NCI-H2107 treated with DMSO at 0.1 percent for 48 hours (cell line): ENCODE measurements around the gene OLFM1.
"Not testable (repeated sequence)": the region's sequence is repeated elsewhere in the genome, so short reads cannot be mapped to it uniquely, and the experiment has no call there.

Source experiments
- DNase-seq: peaks from one replicate; lab custom pipeline; 2025; ENCODE audit not compliant: unreplicated experiment; lab: John Stamatoyannopoulos, UW

The OLFM1 gene

DNA sequence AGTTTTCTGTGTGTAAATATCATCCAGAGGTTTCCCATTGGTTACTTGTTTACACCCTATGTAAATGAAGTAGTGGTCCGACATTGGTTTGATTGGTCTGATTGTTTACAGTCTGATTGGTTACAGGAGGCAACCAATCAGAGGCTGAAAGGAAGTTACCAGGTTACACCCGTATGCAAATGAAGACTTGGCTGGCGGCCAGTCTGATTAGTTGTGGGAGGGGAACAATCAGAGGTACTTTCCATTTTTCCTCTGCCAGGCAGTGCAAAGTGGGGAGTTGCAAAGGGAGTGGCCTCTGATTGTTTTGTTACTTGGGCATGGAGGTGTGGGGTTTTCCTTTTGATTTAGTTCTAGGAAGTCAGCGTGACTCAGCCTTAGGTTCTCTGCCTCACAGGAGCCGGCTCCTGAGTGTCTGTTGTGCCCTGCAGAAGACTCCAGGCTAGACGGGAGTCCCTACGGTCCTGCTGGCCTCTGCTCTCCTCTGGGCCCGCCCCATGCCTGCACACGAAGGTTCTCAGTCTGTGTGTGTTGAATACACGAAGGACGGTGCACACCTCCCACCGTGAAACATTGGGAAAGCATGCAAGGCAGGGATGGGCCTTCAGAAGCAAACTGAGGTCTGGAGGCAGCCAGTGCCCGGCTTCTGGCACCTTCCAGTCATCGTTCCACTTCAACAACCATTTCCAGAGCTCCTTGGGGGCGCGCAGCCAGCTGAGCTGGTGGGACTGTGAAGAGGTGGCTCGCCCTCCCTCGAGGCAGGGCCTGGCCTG is 42.9 kb downstream of the OLFM1 start:
- DNase-seq = no peak

- DNase-seq = no peak
Measured at GRCh38 chr9:135131488-135131887, 44.0 kb downstream of the OLFM1 start.

DNA sequence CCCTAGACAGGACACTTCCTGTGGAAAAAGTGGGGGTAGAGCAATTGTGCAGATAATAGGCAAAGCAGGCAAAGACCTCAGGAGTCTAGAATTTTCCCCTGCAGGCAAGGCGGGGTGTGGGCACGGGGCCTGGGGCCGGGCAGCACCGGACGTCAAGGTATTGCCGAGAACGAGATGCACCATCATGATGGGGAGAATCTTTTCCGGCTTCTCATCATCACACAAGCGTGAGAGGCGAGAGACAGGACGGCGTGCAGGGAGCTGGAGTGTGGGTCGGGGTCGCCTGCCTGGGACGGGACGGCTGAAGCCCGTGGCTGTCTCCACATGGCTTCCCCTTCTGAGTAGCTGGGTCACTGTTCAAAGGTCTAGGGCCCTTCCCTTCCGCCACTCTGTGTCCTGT is 44.5 kb downstream of the OLFM1 start:
- no peak for DNase-seq

DNA sequence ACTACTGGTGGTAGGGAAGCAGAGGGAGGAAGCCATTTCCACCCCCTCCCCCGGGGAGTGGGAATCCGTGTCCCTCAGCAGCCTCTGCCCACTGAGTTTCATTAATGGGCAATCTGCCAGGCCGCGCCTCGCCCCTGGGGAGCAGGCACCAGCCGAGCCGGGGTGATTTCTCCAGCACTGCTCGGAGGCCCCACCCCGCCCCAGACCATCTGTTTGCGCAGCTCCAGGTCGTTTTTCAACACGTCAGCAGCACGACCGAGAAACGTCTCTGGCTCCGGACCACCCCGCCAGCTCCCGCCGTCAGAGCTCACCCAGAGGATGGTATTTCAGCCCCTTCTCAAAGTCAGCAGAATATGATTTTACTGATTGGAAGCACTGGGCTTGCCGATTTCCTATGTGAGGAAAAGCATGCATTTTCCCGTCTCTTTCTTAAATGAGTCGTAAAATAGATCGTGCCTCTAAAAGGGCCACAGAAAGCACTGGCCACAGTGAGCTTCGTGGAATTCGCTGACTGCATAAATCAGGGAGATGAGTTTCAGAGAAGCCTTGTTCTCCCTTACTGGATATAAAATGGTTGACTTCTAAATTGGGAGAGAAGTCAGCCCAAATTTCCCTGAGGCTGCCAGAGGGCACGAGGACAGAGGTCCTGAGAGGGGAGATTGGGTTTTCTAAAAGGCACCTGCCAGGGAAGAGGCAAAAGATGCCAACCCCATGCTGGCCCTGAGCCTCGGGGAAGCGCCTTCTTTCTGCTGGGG is 47.0 kb downstream of the OLFM1 start:
- DNase-seq = no peak

- no peak for DNase-seq
Measured at GRCh38 chr9:135135171-135135928, 47.9 kb downstream of the OLFM1 start.

DNA sequence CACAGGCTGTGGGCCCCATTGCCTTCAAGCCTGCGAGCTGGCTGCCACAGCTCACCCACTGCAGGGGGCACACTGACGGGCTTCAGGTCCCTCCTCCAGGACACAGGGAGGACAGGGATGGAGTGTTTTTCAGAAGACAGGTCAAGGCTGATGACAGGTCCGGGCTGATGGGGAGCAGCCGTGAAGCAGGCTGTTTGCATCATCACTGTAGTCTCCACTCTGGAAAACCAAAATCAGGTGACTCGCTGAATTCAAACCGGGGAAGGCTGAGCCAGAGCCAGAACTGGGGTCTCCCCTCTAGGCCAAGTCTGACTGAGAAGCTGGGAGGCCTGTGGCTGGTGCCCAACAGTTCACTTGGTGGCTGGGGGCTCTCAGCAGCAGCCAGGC is 48.5 kb downstream of the OLFM1 start:
- no peak for DNase-seq

- no peak for DNase-seq
Measured at GRCh38 chr9:135136481-135136880, 49.0 kb downstream of the OLFM1 start.

DNA sequence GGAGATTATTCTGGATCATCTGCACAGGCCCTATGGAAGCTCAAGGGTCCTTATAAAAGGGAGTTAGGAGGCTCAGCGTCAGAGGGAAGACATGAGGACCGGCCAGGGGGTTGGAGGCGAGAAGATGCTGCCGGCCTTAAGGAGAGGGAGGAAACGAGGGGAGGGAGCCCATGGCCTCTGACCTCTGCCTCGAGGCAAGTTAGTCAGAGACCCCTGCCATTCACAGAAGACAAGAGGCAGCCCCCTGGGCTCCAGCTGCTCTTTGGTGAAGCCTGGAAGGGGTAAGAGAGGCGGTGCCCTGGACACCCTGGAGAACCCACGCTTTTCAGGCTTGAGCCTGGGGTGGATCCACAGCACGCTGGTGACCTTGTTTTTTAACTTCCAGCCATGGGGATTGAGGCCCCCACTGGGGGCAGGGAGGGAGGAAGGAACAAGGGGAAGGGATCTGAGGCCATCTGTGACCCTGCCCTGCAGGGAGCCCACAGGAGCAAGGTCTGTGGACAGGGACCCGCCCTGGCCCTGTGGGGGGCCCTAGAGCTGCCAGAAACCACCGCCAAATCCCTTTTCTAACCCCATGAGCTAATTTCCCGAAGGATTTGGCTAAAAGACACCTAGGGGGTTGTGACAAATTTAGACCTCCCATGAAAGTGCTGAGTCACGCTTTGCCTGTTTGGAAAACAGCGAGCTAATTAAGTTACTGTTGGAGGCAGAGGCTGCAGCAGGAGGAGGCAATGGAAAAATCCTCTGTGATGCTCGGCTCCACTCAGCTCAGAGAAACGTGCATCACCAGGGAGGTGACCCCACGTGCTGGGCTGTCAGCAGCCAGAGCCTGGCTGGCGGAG is 49.7 kb downstream of the OLFM1 start:
- no peak for DNase-seq

DNA sequence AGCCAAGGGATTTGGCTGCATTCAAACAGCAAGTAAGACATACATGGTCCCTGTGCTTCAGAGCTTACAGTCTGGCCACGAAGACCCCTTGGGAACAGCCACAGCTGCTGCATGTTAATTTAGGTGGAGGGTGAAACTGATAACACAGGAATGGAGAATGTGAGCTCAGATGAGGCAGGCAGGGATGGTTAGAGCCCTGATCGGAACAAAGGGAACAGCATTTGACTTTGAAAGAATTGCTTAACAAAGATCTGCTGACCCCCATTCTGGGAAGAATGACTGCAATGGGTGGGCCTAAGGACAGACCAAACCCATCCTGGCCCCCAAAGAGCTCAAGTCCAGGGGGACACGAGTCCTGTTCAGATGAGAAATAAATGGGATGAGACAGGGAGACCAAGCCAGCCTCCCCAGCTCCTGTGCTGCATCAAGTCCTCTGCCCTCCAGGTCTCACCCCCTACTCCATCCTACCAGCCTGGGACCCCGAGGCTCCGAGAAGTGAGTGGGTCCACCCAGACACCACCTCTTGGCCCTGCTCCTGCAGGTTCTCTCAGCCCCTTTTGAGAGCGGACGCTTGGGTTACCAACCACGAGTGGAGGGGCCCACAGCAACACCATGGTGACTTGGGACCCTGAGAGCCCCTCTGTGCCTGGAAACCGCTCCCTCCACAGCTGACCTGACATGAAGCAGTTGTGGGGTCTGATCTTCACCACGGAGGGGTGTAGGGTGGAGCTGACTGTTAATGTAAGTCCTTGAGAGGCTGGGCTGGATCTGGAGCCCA is 50.8 kb downstream of the OLFM1 start:
- no peak for DNase-seq

- DNase-seq = no peak
Measured at GRCh38 chr9:135139366-135139959, 52.0 kb downstream of the OLFM1 start.

- DNase-seq = no peak
Measured at GRCh38 chr9:135141183-135141774, 53.8 kb downstream of the OLFM1 start.

GRCh38 chr9:135144581-135145170 is 57.2 kb downstream of the OLFM1 start:
- no peak for DNase-seq

- DNase-seq = no peak
Measured at GRCh38 chr9:135145312-135145711, 57.8 kb downstream of the OLFM1 start.

DNA sequence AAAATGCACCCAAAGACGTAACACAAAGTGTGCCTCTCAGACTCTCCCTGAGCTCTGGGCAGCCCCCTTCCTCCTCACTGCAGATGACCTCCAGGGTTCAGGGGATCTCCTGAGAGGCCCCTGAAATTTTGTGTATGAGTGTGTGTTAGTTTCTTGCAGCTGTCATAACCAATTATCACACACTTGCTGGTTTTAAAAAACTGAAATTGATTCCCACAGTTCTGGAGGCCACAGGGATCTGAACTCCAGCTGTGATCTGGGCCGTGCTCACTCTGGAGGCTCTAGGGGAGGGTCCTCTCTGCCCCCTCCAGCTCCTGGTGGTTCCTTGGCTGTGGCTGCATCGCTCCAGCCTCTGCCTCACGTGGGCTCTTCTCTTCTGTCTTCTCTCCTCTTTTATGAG is 58.8 kb downstream of the OLFM1 start:
- no peak for DNase-seq

- DNase-seq = no peak
Measured at GRCh38 chr9:135146766-135147473, 59.5 kb downstream of the OLFM1 start.

GRCh38 chr9:135147474-135147805 is 60.0 kb downstream of the OLFM1 start:
- no peak for DNase-seq

DNA sequence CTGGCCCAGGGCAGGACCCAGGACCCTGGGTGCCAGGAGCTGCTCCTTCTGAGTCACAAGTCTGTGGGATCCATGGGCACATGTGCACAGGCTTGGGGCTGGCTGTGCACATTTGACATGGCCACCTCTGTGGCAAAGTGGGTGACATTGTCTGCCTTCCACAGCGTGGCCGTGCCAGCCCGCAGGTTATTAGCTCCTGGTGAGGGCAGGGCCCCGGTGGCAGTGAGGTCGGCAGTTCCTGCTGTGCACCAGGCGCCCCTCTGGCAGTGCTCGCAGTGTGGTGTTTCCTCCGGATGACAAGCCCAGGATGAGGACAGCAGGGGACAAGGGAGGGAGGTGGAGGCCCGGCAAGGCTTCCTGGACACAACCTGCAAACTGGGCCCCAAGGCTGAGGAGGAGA is 60.5 kb downstream of the OLFM1 start:
- DNase-seq = no peak

DNA sequence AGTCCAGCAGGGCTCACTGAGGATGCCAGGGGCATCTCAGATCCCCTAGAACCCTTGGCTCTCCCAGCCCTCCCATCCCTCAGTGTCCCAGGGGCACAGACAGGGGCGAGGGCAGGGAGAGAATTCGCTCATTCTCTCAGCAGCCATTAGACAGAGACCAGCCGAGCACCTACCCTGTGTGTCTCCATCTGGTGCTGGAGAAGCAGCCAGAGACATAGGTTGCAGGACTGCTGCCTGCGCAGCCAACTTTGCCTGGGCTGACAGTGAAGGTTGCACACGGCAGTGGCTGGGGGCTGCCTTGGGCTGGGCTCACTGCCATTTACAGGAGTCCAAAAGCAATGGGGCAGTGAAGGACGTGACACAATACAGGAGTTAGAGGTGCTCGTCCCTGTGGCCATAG is 60.9 kb downstream of the OLFM1 start:
- DNase-seq = no peak

DNA sequence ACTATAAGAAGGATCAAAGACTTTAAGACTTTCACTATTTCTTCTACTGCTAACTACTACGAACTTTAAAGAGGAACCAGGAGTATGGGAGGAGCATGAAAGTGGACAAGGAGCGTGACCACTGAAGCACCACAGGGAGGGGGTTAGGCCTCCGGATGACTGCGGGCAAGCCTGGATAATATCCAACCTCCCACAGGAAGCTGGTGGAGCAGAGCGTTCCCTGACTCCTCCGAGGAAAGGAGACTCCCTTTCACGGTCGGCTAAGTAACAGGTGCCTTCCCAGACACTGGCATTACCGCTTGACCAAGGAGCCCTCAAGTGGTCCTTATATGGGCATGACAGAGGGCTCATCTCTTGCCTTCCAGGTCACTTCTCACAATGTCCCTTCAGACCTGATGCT is 62.4 kb downstream of the OLFM1 start:
- DNase-seq = not testable (repeated sequence)
